ENCODE results near the gene ZNF724.

DNA sequence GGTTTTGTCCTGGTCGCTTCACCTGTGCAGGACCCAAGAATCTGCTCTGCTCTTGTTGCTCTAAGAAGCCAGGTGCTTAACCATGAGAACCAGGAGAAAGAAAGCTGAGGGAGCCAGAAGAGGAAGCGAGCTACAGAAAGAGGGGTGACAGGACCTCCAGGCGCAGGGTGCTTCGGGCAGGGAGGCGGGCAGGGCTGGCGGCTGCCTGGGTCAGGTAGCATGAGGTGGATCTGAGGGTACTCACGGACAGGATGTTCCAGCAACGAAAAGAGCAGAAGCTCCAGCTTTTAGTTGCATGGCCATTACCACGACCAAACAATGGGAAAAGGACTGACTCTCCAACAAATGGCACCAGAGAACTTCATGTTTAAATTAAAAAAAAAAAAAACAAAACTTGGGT is 59.9 kb downstream of the ZNF724 start:
- TF ChIP-seq, protein P1, sequence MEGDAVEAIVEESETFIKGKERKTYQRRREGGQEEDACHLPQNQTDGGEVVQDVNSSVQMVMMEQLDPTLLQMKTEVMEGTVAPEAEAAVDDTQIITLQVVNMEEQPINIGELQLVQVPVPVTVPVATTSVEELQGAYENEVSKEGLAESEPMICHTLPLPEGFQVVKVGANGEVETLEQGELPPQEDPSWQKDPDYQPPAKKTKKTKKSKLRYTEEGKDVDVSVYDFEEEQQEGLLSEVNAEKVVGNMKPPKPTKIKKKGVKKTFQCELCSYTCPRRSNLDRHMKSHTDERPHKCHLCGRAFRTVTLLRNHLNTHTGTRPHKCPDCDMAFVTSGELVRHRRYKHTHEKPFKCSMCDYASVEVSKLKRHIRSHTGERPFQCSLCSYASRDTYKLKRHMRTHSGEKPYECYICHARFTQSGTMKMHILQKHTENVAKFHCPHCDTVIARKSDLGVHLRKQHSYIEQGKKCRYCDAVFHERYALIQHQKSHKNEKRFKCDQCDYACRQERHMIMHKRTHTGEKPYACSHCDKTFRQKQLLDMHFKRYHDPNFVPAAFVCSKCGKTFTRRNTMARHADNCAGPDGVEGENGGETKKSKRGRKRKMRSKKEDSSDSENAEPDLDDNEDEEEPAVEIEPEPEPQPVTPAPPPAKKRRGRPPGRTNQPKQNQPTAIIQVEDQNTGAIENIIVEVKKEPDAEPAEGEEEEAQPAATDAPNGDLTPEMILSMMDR (IDR thresholded peaks at IDR 0.05): no peak
- no peak for TF ChIP-seq POLR2A (IDR thresholded peaks at IDR 0.05)
